Putamen (tissue), 1 donor: ENCODE measurements around the gene ZNF318.
"Not testable (repeated sequence)": the region's sequence is repeated elsewhere in the genome, so short reads cannot be mapped to it uniquely, and the experiment has no call there.

Experiments
- DNase-seq: peaks from one replicate; pipeline ENCODE4 v3.0.0-alpha.2; 2016; ENCODE audit warnings: low spot score

Gene ZNF318

DNA sequence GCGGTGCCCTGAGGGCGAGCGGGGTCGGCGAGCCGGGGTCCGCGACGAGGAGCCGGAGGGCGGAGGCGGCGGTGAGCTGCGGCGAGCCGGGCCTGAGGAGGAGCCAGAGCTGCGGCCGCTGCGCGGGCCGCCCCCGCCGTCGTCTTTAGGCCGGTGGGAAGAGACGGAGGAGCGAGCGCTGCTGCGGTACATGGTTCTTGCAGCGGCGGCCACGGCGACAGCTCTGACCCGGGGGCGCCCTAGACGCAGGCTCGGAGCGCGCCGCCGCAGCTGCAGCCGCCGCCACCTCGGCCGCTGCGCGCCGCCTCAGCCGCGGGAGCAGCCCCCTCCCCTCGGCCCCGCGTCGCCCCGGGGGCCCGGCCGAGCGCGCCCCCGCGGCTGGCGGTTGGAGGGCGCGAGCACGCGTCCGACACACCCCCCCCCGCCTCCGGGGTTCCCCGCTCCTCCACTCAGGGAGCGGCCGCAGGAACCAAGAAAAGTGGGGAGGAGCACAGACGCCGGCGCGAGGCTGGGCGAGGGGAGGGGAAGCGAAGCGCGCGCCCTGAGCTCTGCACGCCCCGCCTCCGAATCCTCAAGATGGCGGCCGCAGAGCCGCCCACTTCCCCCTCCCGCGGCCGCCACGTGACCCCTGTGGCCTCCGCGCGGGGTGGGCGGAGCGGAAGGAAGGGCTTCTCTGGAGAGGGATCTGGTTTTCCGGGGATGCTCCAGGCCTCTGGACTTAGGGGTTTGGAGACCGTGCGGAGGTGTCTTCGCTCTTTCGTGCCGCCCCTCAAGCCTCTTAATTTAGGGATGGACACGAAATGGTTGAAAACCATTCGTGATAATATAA lies at the start of gene ZNF318:
ZNF318 (minus strand) TSS at position 474 of the 829 bp plus-strand sequence; CDS start at position 192, 282 bp downstream.
- DNase-seq: peak; percentile 99

- DNase-seq: no peak
These were observed 47.5 kb upstream of the ZNF318 start for GRCh38 chr6:43416935-43417334.

GRCh38 chr6:43415275-43415674 lies 45.8 kb upstream of the ZNF318 start:
- not testable (repeated sequence) for DNase-seq

GRCh38 chr6:43413002-43413401 lies 43.6 kb upstream of the ZNF318 start:
- DNase-seq: no peak

- no peak for DNase-seq
These were observed 43.1 kb upstream of the ZNF318 start for GRCh38 chr6:43412541-43412940.

DNA sequence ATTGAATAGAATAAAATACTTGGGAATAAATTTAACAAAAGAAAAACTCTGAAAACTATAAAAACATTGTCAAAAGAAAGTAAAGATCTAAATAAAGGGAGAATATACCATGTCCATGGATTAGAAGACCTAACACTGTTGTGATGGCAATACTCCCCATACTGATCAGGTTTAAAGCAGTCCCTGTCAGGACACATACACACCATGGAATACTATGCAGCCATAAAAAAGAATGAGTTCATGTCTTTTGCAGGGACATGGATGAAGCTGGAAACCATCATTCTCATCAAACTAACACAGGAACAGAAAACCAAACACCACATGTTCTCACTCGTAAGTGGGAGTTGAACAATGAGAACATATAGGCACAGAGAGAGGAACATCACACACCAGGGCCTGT lies 41.3 kb upstream of the ZNF318 start:
- not testable (repeated sequence) for DNase-seq

GRCh38 chr6:43408259-43408658 lies 38.8 kb upstream of the ZNF318 start:
- DNase-seq: no peak

GRCh38 chr6:43407296-43407695 lies 37.8 kb upstream of the ZNF318 start:
- no peak for DNase-seq

- no peak for DNase-seq
These were observed 35.9 kb upstream of the ZNF318 start for GRCh38 chr6:43405354-43405753.

DNA sequence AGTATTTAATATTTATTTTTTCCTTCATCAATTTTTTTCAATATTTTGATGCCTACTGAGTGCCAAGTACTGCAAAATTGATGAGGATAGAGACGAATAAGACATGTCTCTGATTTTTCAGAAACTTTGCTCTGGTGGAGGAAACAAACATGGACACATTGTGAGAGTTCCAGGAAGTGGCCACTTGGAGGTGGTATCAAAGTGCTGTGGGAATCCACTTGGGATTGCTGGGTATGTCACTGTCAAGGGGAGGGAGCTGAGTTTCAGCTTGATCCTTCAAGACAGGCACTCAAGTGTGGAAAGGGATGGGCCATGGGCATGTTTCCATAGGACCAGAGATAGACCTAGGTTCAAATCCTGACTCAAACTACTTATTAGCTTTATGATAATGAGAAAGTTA lies 33.4 kb upstream of the ZNF318 start:
- DNase-seq: no peak

- DNase-seq: no peak
These were observed 32.3 kb upstream of the ZNF318 start for GRCh38 chr6:43401730-43402129.

- no peak for DNase-seq
These were observed 30.6 kb upstream of the ZNF318 start for GRCh38 chr6:43399932-43400487.

GRCh38 chr6:43396408-43397149 lies 27.1 kb upstream of the ZNF318 start:
- DNase-seq: no peak

GRCh38 chr6:43395776-43396175 lies 26.3 kb upstream of the ZNF318 start:
- DNase-seq: no peak

- no peak for DNase-seq
These were observed 25.5 kb upstream of the ZNF318 start for GRCh38 chr6:43394982-43395381.

DNA sequence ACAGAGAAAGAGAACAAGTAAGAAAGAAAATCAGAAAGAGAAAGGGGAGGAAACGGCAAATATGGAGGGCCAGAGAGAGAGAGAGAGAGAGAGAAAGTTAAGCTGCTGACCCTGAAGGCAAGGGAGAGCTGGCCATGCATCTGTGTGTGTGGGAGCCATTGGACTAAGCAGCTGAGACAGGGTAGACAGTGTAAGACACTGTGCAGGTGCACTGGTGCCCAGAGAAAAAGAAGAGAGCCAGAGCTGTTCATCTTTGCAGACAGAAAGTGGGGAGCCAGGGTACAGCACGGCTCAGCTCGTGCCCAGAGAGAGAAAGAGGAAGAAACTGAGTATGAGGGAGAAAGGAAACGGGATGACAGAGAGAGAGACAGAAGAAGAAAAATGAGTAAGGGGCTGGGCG lies 24.2 kb upstream of the ZNF318 start:
- DNase-seq: no peak

DNA sequence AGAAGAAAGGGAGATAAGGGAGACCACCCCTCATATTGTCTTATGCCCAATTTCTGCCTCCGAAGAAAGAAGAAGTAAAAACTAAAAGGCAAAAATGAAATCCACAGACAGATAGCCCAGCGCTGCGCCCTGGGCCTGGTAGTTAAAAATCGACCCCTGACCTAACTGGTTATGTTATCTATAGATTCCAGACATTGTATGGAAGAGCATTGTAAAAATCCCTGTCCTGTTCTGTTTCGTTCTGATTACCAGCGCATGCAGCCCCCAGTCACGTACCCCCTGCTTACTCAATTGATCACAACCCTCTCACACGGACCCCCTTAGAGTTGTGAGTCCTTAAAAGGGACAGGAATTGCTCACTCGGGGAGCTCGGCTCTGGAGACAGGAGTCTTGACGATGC lies 23.7 kb upstream of the ZNF318 start:
- not testable (repeated sequence) for DNase-seq

- no peak for DNase-seq
These were observed 22.1 kb upstream of the ZNF318 start for GRCh38 chr6:43391440-43392031.

DNA sequence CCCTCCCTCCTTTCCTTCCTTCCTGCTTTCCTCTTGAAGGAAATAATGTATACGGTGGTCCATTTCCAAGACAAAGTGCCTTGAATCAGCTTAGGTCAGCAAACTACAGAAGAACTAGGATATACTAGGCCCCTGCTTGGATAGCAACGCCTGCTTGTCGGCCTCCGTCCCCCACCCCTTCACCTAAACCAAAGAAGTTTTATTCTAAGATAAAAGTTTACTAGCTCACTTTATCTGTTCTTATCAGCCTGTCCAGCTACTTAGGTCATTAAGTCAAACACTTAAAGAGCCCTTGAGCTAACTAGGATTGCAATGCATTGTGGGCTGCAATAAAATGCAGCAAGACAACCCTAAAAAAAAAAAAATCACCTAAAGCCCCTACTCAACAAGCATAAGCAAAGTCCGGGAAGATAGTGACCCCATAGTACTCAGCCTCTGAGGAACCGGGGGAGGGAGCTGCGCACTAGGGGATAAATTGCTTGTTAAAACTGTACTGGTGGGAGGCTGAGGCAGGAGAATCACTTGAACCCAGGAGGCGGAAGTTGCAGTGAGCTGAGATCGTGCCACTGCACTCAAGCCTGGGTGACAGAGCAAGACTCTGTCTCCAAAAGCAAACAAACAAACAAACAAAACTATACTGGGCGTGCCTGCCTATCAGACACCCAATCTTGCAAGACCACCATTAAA lies 21.4 kb upstream of the ZNF318 start:
- not testable (repeated sequence) for DNase-seq

- no peak for DNase-seq
These were observed 20.4 kb upstream of the ZNF318 start for GRCh38 chr6:43389730-43390295.

DNA sequence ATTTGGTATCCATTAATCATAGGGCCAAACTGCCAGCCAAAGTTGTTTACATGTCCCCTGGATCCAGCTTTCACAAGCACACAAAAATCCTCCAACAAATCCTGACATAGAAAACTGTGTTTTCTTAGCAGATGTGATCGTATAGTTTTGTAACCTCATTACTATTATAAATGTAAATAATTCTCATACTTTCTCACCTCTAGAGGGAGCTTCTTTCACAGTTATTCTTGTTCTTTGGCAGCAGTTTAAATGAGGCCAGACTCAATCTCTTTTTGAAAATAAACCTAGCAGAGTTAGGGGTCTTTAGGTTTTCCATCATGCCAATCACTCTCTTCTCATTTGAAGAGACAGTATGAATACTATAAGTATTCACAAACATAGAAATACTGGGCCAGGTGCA lies 17.0 kb upstream of the ZNF318 start:
- DNase-seq: no peak
